Hepatocyte (in vitro differentiated cells): ENCODE measurements around the gene BCAR1.

Source experiments
- CTCF ChIP-seq: fragments of 200-600 bp; sonication (generic); IDR thresholded peaks from 2 replicates; pipeline ENCODE4 v1.5.1; 2016; ENCODE audit warnings: antibody characterized with exemption, mild to moderate bottlenecking; ENCODE audit not compliant: poor library complexity
- EZH2 ChIP-seq: fragments of 200-600 bp; sonication (generic); IDR thresholded peaks from 2 replicates; pipeline ENCODE4 v1.6.1; 2016; ENCODE audit warnings: antibody characterized with exemption, mild to moderate bottlenecking, borderline replicate concordance

GRCh38 chr16:75227361-75228142 lies 23.9 kb downstream of the BCAR1 start:
- TF ChIP-seq EZH2 (no peak), CTCF (no peak)
